GM19025 (cell line): ENCODE results near the gene NAB1.
"Not testable (repeated sequence)": the region's sequence is repeated elsewhere in the genome, so short reads cannot be mapped to it uniquely, and the experiment has no call there.

Experiments used
- ATAC-seq: cut with Tn5 transposase; IDR thresholded peaks from one replicate; pipeline ENCODE4 v1.9.1; 2021; ENCODE audit warnings: mild to moderate bottlenecking, low read depth, moderate library complexity; ENCODE audit not compliant: unreplicated experiment

NAB1 gene

GRCh38 chr2:190708650-190709049 is 59.8 kb downstream of the NAB1 start:
- ATAC-seq = not testable (repeated sequence)

GRCh38 chr2:190711069-190711468 is 62.2 kb downstream of the NAB1 start:
- no peak for ATAC-seq

DNA sequence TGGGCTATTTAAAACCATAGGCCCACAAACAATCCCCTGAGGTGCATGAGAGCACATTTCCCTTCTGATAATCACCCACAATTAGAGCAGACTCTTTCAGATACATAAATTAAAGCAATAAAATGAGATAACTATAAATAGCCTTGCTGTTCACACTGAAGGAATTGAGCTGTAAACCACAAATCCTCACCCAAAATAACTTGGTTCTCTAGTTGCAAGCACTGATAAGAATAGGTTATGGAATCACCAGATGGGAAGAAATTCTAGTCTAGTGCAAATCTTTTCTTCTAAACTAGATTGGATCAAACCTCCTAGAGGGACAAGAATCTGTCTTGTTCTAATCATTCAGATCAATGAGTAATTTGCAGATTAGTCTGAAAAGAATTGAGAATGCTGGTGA is 64.6 kb downstream of the NAB1 start:
- ATAC-seq = no peak

DNA sequence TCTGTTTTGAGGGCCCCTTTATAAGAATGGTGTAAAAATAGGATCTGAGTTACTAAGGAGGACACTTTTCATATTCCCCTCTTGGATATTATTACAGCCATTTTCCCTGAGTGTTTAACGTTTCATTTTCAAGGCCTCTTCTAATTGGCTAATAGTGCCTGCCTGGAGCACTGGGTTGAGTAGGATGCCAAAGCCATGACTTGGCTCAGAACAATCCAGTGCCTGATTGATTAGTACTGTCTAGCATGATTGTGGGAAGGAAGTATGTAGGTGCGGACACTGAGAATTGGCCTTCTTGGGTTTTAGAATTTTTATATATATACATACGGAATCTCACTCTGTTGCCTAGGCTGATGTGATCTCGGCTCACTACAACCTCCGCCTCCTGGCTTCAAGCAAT is 66.1 kb downstream of the NAB1 start:
- no peak for ATAC-seq

GRCh38 chr2:190716176-190716807 is 67.4 kb downstream of the NAB1 start:
- ATAC-seq = no peak

DNA sequence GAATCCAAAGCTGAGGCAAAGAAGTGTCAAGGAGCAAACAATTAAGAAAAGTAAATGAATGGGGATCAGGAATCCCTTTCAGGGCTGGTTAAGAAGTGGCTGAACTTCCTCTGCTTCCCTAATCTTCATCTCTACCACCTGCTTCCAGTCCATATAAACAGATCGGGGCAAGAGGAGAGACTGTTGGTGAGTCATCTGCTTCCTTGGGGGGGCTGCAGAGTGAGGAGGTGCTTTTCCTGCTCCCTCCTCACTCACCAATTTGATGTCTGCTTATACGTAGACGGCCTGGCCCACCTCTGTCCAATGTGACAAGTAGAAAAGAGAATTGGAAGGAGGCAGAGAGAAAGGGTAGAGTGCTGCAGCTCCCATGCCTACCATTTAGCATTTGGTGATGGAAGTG is 68.4 kb downstream of the NAB1 start:
- no peak for ATAC-seq

DNA sequence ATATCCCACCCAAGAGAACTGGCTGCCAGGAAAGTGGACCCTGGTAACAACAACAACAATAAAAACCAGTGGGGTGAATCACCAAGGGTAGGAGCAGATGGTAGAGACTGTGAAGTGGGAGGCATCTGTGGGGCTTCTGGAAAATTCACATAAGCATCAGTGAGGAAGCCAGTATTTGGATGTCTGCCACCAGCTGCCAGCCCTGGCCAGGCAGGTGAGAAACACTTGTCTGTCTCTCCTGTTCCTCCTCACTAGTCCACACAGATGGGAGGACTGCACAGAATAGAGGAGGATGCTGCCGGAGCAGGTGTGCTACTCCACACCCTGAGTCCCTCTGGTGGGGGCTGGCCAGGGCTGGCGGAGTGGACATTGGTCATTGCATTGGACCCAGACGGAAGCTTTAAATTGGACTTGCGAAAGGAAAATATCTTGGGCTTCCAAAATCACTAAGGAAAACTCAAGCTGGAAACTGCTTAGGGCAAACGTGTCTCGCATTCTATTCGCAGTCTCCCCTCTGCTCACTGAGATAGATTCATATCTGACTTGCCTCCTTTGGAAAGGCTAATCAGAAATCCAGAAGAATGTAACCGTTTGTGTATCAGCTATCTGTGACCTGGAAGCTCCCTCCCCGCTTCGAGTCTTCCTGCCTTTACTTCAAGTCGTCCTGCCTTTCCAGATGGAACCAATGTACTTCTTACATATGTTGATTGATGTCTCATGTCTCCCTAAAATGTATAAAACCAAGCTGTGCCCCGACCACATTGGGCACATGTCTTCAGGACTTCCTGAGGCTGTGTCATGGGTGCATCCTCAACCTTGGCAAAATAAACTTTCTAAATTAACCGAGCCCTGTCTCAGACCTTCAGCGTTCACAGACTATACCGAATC is 69.1 kb downstream of the NAB1 start:
- no peak for ATAC-seq

DNA sequence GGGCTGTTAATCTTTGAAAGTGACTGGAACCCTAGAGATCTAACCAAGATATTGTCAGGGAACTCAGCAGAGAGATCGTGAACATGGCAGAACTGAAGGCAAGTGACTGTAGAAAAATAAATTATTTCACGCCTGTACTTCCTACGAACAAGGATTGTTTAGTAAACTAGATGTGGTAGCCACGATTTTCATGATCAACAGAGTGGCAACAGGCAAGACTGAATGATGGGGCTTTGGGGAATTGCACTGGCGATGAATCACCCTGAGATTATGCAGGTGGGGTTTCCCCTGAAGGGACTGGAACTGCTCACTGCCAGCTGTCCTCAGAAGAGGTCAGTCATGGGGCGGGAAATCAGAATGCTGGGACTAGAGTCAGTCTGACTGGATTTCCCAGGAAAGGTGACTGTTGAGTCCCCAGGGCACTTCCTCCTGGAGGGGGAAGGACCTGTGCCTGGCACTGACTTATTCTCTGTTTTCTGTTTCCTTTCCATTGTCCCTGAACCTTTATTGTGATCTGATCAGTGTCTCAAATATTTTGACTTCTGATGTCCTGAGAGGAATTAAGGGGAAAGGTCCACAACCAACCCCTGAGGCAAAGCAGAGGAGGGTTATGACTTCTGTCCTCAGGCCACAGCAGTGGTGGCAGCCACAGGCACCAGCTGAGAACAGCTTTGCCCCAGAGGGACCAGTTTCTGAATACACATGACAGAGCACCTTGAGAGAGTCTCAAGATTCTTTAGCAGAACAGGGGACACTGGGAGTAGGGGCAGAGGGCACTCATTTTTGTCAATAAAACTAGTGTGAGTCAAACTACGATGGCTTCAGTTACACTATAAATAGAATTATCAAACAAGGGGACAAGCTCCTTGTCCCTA is 70.0 kb downstream of the NAB1 start:
- ATAC-seq = peak; percentile 57

GRCh38 chr2:190720276-190720675 is 71.4 kb downstream of the NAB1 start:
- no peak for ATAC-seq

DNA sequence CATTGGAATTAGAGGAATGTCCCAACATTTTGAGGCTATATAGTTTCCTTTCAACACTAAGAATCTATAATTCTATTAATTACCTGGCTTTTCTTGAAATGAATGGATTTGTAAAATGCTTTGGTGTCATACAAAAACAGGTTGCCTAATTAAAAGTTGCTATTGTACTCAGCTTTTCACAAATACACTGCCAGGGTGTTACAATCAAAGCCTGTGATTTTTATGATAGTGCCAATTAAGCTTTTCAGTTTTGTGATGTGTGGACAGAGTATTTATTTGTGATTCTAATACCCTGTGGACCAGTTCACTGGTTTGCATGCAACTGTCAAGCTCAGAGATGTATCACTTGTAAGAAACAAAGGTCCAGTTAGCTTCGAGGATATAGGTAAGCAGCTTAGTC is 71.8 kb downstream of the NAB1 start:
- ATAC-seq = no peak

DNA sequence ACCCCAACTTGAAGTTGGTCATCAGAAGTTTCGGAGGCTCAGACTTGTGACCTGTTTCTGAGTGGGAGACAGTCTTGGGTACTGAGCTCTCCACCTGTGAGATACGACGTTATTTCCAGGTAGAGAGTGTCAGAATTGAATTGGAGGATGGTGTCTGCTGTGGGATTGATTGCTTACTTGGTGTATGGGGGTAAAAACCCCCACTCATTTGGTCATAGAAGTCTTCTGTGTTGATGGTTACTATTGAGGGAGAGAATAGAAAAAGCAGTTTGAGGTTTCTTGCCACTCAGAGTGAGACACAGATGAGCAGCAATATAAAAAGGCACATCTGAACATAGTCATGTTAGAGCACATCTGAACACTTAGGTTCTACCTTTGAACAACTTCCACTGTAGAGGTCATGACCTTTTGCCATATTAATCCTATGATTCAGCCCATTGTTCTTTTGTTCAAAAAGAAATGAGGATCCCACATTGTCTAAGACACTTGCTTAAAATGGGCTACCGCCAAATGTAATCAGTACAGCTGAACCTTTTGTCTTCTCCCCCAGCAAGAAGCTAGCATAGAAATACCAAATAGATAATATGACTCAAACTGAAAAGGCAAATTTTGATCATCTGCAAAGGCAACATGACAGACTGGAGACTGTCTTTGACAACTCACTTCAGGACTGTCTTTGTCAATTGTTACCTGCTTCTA is 73.3 kb downstream of the NAB1 start:
- peak; percentile 48 for ATAC-seq

DNA sequence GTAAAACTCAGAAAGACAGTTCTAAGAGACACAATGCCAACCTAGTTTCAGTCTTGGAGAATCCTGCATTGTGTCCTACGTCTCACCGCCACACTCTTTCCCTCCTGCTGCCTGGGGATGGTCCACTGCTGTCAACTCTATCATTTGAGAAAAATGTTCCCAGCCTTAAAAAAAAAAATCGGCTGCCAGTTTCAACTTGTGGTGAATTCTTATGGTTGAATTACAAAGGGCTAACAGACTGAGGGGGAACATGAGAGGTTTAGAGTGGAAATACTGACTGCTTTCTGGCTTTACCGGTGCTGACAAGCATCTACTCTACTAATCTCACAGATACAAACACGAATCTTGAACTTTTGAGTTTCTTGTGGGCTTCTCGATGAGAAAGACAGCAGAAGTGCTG is 74.0 kb downstream of the NAB1 start:
- ATAC-seq = no peak

GRCh38 chr2:190723397-190724090 is 74.7 kb downstream of the NAB1 start:
- no peak for ATAC-seq

DNA sequence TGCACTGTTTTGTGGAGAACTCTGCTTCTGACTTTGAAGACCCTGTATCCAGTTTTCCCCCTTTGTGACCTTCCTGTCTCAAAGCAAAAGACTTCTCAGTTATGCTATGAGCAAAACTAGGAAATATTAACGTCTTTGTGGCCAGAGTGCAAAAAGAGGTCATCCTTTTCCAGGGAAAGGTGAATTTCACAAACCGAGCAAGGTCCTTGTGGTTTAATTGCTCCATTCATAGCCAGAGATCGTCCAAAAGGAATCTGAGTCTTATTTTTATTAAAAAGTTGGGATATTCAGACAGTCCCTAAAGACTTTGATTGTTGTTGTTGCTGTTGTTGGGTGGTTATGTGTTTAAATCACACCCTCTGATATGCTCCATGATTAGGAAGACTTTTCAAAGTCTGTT is 77.4 kb downstream of the NAB1 start:
- no peak for ATAC-seq

DNA sequence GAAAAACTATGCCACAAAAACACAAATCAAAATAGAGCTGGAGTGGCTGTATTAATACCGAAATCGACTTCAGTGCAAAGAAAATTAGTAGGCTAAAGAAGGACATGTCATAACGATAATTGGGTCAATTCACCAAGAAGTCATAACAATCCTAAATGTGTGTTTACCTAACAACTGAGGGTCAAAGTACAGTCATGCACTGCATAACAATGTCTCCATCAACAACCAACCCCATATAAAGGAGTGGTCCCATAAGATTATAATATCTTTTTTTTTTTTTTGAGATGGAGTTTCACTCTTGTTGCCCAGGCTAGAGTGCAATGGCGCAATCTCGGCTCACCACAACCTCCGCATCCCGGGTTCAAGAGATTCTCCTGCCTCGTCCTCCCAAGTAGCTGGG is 87.5 kb downstream of the NAB1 start:
- ATAC-seq = no peak

DNA sequence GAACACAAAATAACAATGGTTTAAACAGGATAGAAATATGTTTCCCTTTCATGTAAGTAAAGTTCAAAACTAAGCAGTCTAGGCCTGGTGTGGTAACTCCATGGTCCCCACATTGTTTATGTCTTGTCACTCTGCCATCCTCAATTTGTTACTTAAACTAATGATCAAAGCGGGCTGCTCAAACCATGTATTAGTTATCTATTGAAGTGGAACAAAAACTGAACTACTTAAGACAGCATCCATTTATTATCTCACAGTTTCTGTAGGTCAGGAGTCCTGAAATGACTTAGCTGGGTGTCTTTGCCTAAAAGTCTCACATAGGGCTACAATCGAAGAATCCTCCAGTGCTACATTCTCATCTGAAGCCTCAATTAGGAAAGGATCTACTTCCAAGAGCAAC is 91.6 kb downstream of the NAB1 start:
- no peak for ATAC-seq
